K562 (cell line): ENCODE results near the gene HNF4A. TPM values are rescaled to one million over a fixed set of nuclear protein-coding genes. Genes with fewer than 3 reads are reported as not detected.

Experiments used
- ATAC-seq: fragments of 200-7000 bp; cut with Tn5 transposase; 3 replicates; pipeline ENCODE4 v1.9.1; 2020; ENCODE audit warnings: moderate library complexity
- BruUV-seq: library from RNA; stranded (reverse); fragments of 400-500 nt; replicated peaks from 2 replicates; lab custom pipeline; 2021; lab: Mats Ljungman, UMichigan
- CTCF ChIA-PET: fragments of 300-600 bp; formaldehyde crosslinking; extraction: SDS; loops from one replicate; lab custom pipeline; 2021; ENCODE audit warnings: low intra/inter-chr PET ratio; lab: Yijun Ruan, JAX
- POLR2A ChIA-PET: fragments of 300-600, 350-650 bp; sonication (Branson Sonifier 250); formaldehyde crosslinking; extraction: SDS; loops from one replicate; lab custom pipeline; 2021; ENCODE audit warnings: antibody characterized with exemption, inconsistent platforms; lab: Yijun Ruan, JAX
- DNase-seq, 4 experiments: peaks; one replicate each; pipeline versions ENCODE4 v3.0.0 to v3.0.0-alpha.2; 2011 to 2018; ENCODE audit warnings: low spot score in 3 of 4, mixed read lengths in 3 of 4; ENCODE audit errors: extremely low read depth in 1 of 4
- FAIRE-seq: peaks from 2 replicates; lab custom pipeline; 2011; peaks lifted over from hg19 to GRCh38; lab: Jason Lieb, UNC
- H2AFZ ChIP-seq: 2 replicates; pipeline ENCODE4 v1.6.0; 2011; ENCODE audit warnings: low read depth, low read length, control low read depth, inconsistent platforms
- H3K27ac ChIP-seq: fragments of 200-600 bp; 3 replicates; pipeline ENCODE4 v1.8.0; 2011; ENCODE audit warnings: low read depth, mild to moderate bottlenecking, control low read depth, inconsistent platforms, low read length, moderate library complexity, mixed read lengths; ENCODE audit errors: extremely low read depth
- H3K27me3 ChIP-seq, 2 experiments: fragments of 300-600 bp in 1 of 2; 2 replicates in 1 of 2; 3 replicates in 1 of 2; pipeline versions ENCODE4 v1.6.0 to v1.8.0; 2011; ENCODE audit warnings: inconsistent platforms in 2 of 2, low read length in 2 of 2, mild to moderate bottlenecking in 1 of 2, mixed read lengths in 1 of 2, moderate library complexity in 1 of 2; ENCODE audit not compliant: control insufficient read depth in 2 of 2, insufficient read depth in 2 of 2
- H3K36me3 ChIP-seq: fragments of 300-600 bp; 3 replicates; pipeline ENCODE4 v1.8.0; 2011; ENCODE audit warnings: mild to moderate bottlenecking, low read length, inconsistent platforms; ENCODE audit not compliant: control insufficient read depth, insufficient read depth
- H3K4me1 ChIP-seq, 2 experiments: fragments of 200-600 bp in 1 of 2; replicated peaks in 1 of 2; 2 replicates in 1 of 2; 3 replicates in 1 of 2; pipeline versions ENCODE4 v1.5.1 to v1.8.0; 2011; ENCODE audit warnings: inconsistent platforms in 2 of 2, low read length in 2 of 2, mild to moderate bottlenecking in 1 of 2, mixed read lengths in 1 of 2, moderate library complexity in 1 of 2; ENCODE audit not compliant: control insufficient read depth in 2 of 2, insufficient read depth in 2 of 2
- H3K4me2 ChIP-seq: 2 replicates; pipeline ENCODE4 v1.6.1; 2011; ENCODE audit warnings: low read length, control low read depth, inconsistent platforms, mixed read lengths; ENCODE audit not compliant: insufficient read depth
- H3K4me3 ChIP-seq: fragments of 200-600 bp; sonication (generic), shearing (Covaris generic); 2 replicates; pipeline ENCODE4 v1.5.1; 2016; ENCODE audit warnings: control low read depth, inconsistent platforms
- H3K79me2 ChIP-seq: fragments of 200-600 bp; 3 replicates; pipeline ENCODE4 v1.8.0; 2011; ENCODE audit warnings: low read length, inconsistent platforms; ENCODE audit not compliant: control insufficient read depth, insufficient read depth
- H3K9ac ChIP-seq, 2 experiments: 2 replicates each; pipeline versions ENCODE4 v1.6.0 to v1.6.1; 2011; ENCODE audit warnings: low read depth in 2 of 2, low read length in 2 of 2, control low read depth in 1 of 2, inconsistent platforms in 1 of 2, mild to moderate bottlenecking in 1 of 2, mixed read lengths in 1 of 2; ENCODE audit not compliant: insufficient read depth in 1 of 2
- H3K9me1 ChIP-seq: one replicate; pipeline ENCODE4 v1.6.0; 2011; ENCODE audit warnings: inconsistent platforms, mild to moderate bottlenecking, low read length, moderate library complexity; ENCODE audit not compliant: control insufficient read depth, insufficient read depth
- H3K9me3 ChIP-seq: replicated peaks from 2 replicates; pipeline ENCODE4 v1.5.1; 2011; ENCODE audit warnings: low read depth, low read length, inconsistent platforms; ENCODE audit not compliant: control insufficient read depth, insufficient read depth
- H4K20me1 ChIP-seq: replicated peaks from 2 replicates; pipeline ENCODE4 v1.6.1; 2011; ENCODE audit warnings: low read length, inconsistent platforms, mixed read lengths; ENCODE audit not compliant: control insufficient read depth, insufficient read depth
- CBFA2T2 ChIP-seq: fragments of 450-650 bp; conservative IDR thresholded peaks from 2 replicates; pipeline ENCODE4 v1.6.1; 2017; ENCODE audit warnings: mild to moderate bottlenecking
- FUS ChIP-seq: fragments of 200-400 bp; formaldehyde crosslinking; optimal IDR thresholded peaks from 2 replicates; pipeline ENCODE3; 2017; ENCODE audit warnings: low read depth, low read length
- HIVEP1 ChIP-seq: fragments of 250-450 bp; sonication (Bioruptor Pico); IDR thresholded peaks from 2 replicates; pipeline ENCODE4 v1.4.0; 2020; ENCODE audit warnings: mild to moderate bottlenecking
- LEF1 ChIP-seq: fragments of 450-650 bp; IDR thresholded peaks from 2 replicates; pipeline ENCODE4 v1.6.1; 2016; ENCODE audit warnings: mild to moderate bottlenecking
- U2AF2 ChIP-seq: fragments of 200-400 bp; formaldehyde crosslinking; optimal IDR thresholded peaks from 2 replicates; pipeline ENCODE3; 2017; ENCODE audit warnings: low read depth, mild to moderate bottlenecking, low read length
- ZC3H8 ChIP-seq: fragments of 450-650 bp; IDR thresholded peaks from 2 replicates; pipeline ENCODE4 v1.6.1; 2017
- ZNF133 ChIP-seq: fragments of 250-450 bp; sonication (Bioruptor Pico); IDR thresholded peaks from 2 replicates; pipeline ENCODE4 v1.4.0; 2020; ENCODE audit warnings: mild to moderate bottlenecking
- WGBS: fragments of 100-300 bp; shearing (Covaris generic); methylation state at CpG from one replicate; pipeline ENCODE4 v1.1.6; 2016; ENCODE audit warnings: low coverage, mixed read lengths; ENCODE audit not compliant: insufficient coverage; ENCODE audit errors: missing lambda C conversion rate; 5-methylcytosine and 5-hydroxymethylcytosine counted together
- in situ Hi-C: fragments of 300-500 bp; cut with MboI; formaldehyde crosslinking; loops from 4 replicates; pipeline ENCODE4 v1.15.0; 2018; ENCODE audit warnings: inconsistent platforms, mixed read lengths
- intact Hi-C: fragments of 100-400 bp; cut with micrococcal nuclease; formaldehyde crosslinking; loops from 2 replicates; pipeline ENCODE4 v1.14.2; 2022
- polyA plus RNA-seq, 8 experiments: library from polyadenylated mRNA; depleted of rRNA in 4 of 8; stranded (reverse) in 5 of 8; unstranded in 3 of 8; fragments of >200 nt; fragmentation: Nextera tagmentation in 2 of 8; fragmentation: Illumina TruSeq in 1 of 8; extraction: Ambion mirVana in 2 of 8; extraction: Trizol in 1 of 8; gene quantifications; 2 replicates each; pipeline versions ENCODE4 v1.2.1 to v1.2.3, GENCODE V29; 2011 to 2014; ENCODE audit warnings: inconsistent platforms in 1 of 8, missing spikeins in 1 of 8
- total RNA-seq, 7 experiments: library from RNA; depleted of rRNA in 6 of 7; stranded (reverse); fragments of >200 nt in 6 of 7; fragmentation: Illumina TruSeq in 2 of 7; extraction: Trizol in 2 of 7; gene quantifications; 2 replicates each; pipeline versions ENCODE4 v1.2.1 to v1.2.3, GENCODE V29; 2011 to 2021; ENCODE audit warnings: low replicate concordance in 1 of 7
- TF ChIP-seq, protein P1 (sequence below): fragments of 450-650 bp; IDR thresholded peaks from 2 replicates; pipeline ENCODE4 v1.6.1; 2016; ENCODE audit warnings: mild to moderate bottlenecking

The HNF4A gene
- total and polyA plus RNA-seq, 9 of the 15 experiments (the other 6 are each of a cell fraction or from before 2014, with no cell fraction given) = 0.03 to 0.27 (median 0.08) TPM; not detected in 5

DNA sequence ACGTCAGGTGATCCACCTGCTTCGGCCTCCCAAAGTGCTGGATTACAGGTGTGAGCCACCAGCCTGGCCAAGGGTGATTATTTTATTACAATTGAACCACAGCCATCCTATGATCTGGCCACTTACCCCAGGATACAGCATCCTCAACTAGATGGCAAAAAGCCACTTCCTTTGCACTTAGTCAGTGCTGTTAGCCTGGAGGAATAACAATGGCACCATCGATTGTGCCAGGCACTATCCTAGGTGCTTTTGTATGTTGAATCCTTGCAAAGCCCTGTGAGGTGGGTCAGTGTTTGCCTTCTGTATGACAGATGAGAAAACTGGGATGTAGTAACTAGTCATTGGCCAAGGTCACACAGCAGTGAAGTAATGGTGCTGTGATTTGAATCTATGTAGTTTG, 109.0 kb downstream of the HNF4A start:
- Histone ChIP-seq H3K27ac (no peak overlapping the region), H3K36me3 (no peaks in the 10 kb centered on the region), H2AFZ (no peak overlapping the region), H3K9ac (no peak overlapping the region), H3K79me2 (no peaks in the 10 kb centered on the region), H3K27me3 (peaks cover 26 to 52% of the 10 kb centered on the region in 2 experiments), H4K20me1 (no peaks in the 10 kb centered on the region), H3K9me3 (no peaks in the 10 kb centered on the region), H3K4me1 (no peaks in the 10 kb centered on the region), H3K4me2 (no peak overlapping the region), H3K9me1 (no peaks in the 10 kb centered on the region), H3K4me3 (no peak overlapping the region)
- ChIA-PET CTCF (interaction anchor here (6.2 kb wide), 1 partner anchor 76 kb away, joined by 54 read pairs; no protein-coding TSS in a partner anchor), POLR2A (interaction anchor here (0.8 to 1.0 kb wide), 2 partner anchors 80 to 112 kb away, joined by 3 read pairs; no protein-coding TSS in a partner anchor)
- DNase-seq (no peak), ATAC-seq (no peak), FAIRE-seq (no peak)
- WGBS = 0% methylated on average over 3 of the region's 3 CpGs
- intact Hi-C loops = loop anchor here (10.0 kb wide), 1 partner anchor 350 kb away; no protein-coding TSS in a partner anchor
- in situ Hi-C loops = loop anchor here (5.0 to 10.0 kb wide), 2 partner anchors 77 to 250 kb away; partner anchors contain the start of gene OSER1
- no peak for TF ChIP-seq LEF1
- TF ChIP-seq, protein P1, sequence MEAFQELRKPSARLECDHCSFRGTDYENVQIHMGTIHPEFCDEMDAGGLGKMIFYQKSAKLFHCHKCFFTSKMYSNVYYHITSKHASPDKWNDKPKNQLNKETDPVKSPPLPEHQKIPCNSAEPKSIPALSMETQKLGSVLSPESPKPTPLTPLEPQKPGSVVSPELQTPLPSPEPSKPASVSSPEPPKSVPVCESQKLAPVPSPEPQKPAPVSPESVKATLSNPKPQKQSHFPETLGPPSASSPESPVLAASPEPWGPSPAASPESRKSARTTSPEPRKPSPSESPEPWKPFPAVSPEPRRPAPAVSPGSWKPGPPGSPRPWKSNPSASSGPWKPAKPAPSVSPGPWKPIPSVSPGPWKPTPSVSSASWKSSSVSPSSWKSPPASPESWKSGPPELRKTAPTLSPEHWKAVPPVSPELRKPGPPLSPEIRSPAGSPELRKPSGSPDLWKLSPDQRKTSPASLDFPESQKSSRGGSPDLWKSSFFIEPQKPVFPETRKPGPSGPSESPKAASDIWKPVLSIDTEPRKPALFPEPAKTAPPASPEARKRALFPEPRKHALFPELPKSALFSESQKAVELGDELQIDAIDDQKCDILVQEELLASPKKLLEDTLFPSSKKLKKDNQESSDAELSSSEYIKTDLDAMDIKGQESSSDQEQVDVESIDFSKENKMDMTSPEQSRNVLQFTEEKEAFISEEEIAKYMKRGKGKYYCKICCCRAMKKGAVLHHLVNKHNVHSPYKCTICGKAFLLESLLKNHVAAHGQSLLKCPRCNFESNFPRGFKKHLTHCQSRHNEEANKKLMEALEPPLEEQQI = no peak
- TF ChIP-seq ZC3H8 = no peak
- TF ChIP-seq HIVEP1 (CRISPR knock-in tag) = no peak
- no peak for TF ChIP-seq FUS
- TF ChIP-seq CBFA2T2 = no peak
- no peak for TF ChIP-seq ZNF133
- TF ChIP-seq U2AF2 = no peak
- no TSS peak for BruUV-seq
